Stimulated activated CD4-positive, alpha-beta T cell treated with anti-CD3 and anti-CD28 coated beads, TNF-alpha, amount 100 ng/mL, for 4 hours (primary cell): ENCODE data around the gene TGM1.
"Not testable (repeated sequence)": the region's sequence is repeated elsewhere in the genome, so short reads cannot be mapped to it uniquely, and the experiment has no call there.

Experiments used
- DNase-seq, 3 experiments: peaks; one replicate each; pipeline ENCODE4 v3.0.0-alpha.2; 2020; ENCODE audit warnings: low read depth in 3 of 3

The TGM1 gene

GRCh38 chr14:24234095-24235005, 28.6 kb downstream of the TGM1 start:
- DNase-seq: no peak

- DNase-seq: no peak
Observed at GRCh38 chr14:24233538-24233866, 29.5 kb downstream of the TGM1 start.

- DNase-seq: peak in 1 of 3 experiments; percentile 26
Observed at GRCh38 chr14:24232645-24233537, 30.1 kb downstream of the TGM1 start, which contains the start of gene GMPR2. TSS of gene GMPR2 (plus strand) at chr14:24232929. CDS start at chr14:24233254, 325 bp downstream.

GRCh38 chr14:24232121-24232644, 30.8 kb downstream of the TGM1 start, which contains the start of gene NEDD8:
TSS of gene NEDD8 (minus strand) at chr14:24232367. CDS start at chr14:24232267, 100 bp downstream.
- peak; percentile 81 to 82 (median 81) for DNase-seq

GRCh38 chr14:24231263-24232120, 31.5 kb downstream of the TGM1 start:
- no peak for DNase-seq

- DNase-seq: no peak
Observed at GRCh38 chr14:24228902-24229301, 34.1 kb downstream of the TGM1 start.

- DNase-seq: no peak
Observed at GRCh38 chr14:24226473-24226872, 36.5 kb downstream of the TGM1 start.

GRCh38 chr14:24224618-24225071, 38.3 kb downstream of the TGM1 start:
- DNase-seq: no peak

- not testable (repeated sequence) for DNase-seq
Observed at GRCh38 chr14:24222987-24223386, 40.0 kb downstream of the TGM1 start.

- DNase-seq: no peak
Observed at GRCh38 chr14:24219521-24219920, 43.5 kb downstream of the TGM1 start.

GRCh38 chr14:24219080-24219479, 43.9 kb downstream of the TGM1 start:
- no peak for DNase-seq

GRCh38 chr14:24216876-24217275, 46.1 kb downstream of the TGM1 start:
- not testable (repeated sequence) for DNase-seq

GRCh38 chr14:24216345-24216699, 46.7 kb downstream of the TGM1 start:
- no peak for DNase-seq

GRCh38 chr14:24215495-24216344, 47.3 kb downstream of the TGM1 start, which contains the start of gene MDP1:
TSS of gene MDP1 (minus strand) at chr14:24216066. CDS start at chr14:24215955, 111 bp downstream.
- peak; percentile 70 to 74 (median 73) for DNase-seq

- no peak for DNase-seq
Observed at GRCh38 chr14:24213866-24214662, 48.9 kb downstream of the TGM1 start.

- DNase-seq: peak; percentile 85 to 93 (median 87)
Observed at GRCh38 chr14:24212924-24213865, 49.8 kb downstream of the TGM1 start, which contains the start of gene CHMP4A. TSS of gene CHMP4A (minus strand) at chr14:24213488. CDS start at chr14:24213439, 49 bp downstream.

GRCh38 chr14:24211311-24211710, 51.7 kb downstream of the TGM1 start:
- DNase-seq: no peak

- no peak for DNase-seq
Observed at GRCh38 chr14:24207625-24208024, 55.4 kb downstream of the TGM1 start.
